Stimulated activated CD4-positive, alpha-beta T cell treated with anti-CD3 and anti-CD28 coated beads, TNF-alpha, amount 100 ng/mL, for 1 hour (primary cell): ENCODE results near the gene UNC93B1.

Source experiments
- DNase-seq, 3 donors: peaks; one replicate each; pipeline ENCODE4 v3.0.0-alpha.2; 2020; ENCODE audit warnings: low read depth in 3 of 3, low spot score in 1 of 3

UNC93B1 gene

GRCh38 chr11:68024508-68024907 is 20.6 kb upstream of the UNC93B1 start:
- no peak for DNase-seq

- DNase-seq, result no peak
Observed at GRCh38 chr11:68022531-68022930, 18.6 kb upstream of the UNC93B1 start.

DNA sequence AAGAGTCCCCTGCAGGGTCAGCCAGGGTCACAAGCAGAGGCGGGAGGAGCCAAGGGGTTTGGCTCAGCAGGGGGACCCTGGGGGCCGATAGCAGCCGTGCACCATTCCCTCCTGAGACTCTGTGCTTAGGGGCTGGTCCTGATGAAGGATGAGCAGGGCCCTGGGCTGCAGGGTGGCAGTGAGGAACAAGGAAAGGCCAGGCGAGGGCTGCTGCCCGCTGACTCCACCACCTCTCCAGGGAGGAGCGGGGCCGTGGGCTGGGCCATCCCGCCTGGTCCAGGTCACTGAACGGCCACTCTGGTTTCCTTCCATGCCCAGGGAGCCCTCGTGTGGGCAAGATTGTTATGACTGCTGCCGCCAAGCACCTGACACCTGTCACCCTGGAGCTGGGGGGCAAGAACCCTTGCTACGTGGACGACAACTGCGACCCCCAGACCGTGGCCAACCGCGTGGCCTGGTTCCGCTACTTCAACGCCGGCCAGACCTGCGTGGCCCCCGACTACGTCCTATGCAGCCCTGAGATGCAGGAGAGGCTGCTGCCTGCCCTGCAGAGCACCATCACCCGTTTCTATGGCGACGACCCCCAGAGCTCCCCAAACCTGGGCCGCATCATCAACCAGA is 17.4 kb upstream of the UNC93B1 start:
- no peak for DNase-seq

DNA sequence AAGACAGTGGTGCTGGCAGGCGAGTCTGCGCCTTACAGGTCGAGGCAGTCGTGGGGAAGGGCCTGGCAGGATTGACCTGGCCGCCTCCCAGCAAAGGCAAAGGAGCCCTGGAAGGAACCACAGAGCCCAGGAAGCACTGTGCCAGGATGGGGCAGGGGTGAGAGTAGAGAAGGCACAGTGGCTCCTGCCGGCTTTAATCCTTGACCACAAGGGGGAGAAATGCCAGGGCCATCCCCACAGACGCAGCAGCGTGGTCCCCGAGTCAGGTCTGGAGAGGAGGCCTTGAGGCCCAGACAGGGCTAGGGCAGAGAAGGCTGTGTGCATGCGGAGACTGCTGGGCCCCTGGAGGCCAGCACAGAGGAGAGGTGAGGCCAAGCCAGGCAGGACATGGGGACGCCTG is 16.7 kb upstream of the UNC93B1 start:
- DNase-seq, result no peak

DNA sequence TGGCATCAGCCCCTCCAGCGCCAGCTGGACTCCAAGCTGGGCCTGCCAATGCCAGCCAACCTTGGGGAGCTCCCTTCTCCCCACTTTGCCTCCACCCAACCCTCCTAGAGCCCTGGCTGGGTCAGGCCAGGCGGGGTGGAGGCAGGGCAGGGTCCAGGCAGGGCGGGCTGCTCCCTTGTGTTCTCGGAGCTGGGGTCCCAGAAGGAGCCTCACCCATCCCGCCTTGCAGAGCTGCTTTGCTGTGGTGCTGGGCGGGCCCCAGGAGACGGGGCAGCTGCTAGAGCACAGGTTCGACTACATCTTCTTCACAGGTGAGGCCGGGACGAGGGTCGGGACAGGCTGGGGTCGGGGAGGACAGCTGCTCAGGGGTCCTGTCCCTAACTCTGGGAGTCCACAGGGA is 15.6 kb upstream of the UNC93B1 start:
- DNase-seq, result no peak

- no peak for DNase-seq
Observed at GRCh38 chr11:68018730-68019190, 14.9 kb upstream of the UNC93B1 start.

- DNase-seq, result no peak
Observed at GRCh38 chr11:68017980-68018729, 14.3 kb upstream of the UNC93B1 start.

DNA sequence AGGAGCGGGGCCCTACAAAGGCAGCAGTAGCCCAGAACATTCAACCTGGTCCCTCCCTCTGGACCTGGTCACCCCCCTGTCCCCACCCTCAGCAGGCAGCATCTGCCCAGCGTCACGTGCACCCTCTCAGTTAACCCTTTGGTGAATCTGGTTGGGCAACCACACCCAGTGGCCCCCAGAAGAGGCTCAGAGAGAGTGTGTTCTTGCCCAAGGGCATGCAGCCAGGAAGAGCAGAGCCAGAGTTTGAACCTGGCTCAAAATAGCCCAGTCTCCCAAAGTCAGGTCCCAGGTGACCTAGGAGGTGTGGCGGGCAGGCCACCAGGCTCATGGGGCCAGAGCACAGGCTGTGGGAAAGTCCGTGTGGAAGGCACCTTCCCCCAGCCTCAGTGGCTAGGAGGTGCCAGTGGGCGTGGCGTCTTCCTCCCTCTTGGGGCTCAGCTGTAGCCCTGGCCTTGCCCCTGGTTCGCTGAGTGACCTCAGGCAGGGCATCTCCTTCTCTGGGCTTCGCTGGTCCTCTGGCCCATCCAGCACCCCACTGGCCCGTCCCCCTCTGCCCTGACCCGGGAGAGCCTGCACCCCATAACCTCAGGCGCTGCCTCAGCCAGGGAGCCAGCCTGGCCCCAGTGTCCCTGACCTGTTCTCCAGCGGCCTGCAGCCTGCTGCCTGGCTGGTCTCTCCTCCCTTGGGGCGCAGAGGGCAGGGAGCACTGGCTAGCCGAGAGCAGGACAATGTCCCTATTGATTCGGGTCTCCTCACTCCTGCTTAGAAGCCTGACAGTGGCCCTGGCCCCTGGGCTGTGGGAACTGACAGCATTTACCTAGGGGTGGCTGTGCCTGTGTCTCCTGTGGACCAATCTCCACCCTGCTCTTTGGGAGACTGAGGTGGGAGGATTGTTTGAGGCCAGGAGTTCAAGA is 13.3 kb upstream of the UNC93B1 start:
- no peak for DNase-seq

DNA sequence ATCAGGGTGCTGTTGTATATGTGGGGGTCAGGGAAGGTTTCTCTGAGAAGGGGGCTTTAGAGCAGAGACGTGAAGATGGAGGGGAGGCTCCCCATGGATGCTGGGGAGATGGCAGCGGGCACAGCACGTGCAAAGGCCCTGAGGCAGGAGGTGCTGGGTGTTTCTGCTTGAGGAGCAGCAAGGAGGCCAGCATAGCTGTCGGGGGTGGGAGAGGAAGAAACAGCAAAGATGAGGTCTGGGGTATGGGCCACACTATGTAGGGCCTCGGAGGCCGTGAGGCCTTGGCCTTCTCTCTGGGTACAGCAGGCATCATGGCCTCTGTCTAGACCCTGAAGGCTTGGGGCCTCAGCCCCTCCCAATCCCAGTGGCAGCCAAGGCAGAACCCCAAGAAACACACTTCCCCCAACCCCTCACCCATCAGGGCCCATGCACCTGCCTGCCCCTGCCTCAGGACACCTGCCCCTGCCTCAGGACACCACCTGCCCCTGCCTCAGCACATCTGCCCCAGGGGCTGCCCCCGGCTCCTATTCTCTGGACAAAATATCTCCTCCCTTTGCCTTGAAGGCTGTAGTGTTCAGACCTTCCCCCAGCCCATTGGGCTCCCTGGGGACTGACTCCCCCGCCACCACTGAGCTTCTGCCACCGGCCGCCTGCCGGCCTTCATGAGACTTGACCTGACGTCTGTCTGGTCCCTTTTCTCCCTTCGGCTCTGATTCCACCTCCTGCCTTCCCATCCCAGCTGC is 12.4 kb upstream of the UNC93B1 start:
- DNase-seq, result no peak

DNA sequence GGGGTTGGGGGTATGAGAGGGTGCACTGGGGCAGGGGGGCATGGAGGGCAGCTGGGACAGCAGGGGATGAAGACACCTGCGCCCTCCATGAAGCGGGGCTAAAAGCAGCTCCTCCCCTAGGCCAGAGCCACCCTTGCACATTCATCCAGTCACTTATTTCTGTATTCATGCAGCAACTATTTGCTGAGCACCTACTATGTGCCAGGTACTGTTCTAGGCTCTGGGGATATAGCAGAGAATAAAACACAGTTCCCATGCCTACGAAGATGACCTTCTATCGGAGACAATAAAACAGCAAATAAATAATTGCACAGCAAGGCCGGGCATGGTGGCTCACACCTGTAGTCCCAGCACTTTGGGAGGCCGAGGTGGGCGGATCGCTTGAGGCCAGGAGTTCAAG is 11.6 kb upstream of the UNC93B1 start:
- no peak for DNase-seq

GRCh38 chr11:68014947-68015447 is 11.1 kb upstream of the UNC93B1 start:
- no peak for DNase-seq

DNA sequence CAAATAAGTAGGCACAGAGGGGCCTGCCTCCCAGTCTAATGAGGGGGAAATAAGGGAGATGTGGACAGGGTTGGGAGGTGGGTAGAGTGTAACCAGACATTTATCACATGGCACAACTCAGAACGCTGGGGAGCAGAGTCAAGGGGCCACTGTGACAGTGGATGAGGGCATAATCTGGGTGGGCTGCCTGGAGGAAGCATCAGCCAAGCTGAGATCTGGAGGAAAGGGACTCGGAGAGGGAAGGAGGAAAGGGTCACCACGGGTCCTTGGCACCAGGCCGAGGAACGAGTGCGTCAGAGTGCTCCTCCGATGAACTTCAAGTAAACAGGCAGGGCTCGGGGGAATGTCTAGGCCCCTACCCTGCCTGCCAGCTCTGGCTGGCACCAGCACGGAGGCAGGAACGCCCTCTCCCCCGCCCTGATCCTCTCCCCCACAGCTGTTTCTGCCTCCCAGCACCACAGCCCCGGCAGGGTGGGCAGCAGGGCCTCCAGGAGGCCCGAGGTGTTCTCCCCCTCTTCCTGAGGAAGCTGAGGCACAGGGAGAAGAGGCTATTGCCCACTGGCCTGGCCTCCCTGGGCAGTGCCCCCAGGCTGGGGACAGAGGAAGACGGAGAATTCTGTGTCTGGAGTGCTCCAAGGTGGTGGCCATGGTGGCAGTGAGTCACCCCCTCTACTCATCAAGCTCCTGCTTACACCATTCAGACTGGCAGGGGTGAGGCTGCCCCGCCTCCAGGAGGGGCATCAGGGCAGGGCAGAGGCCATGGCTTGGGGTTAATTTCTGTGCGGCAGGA is 10.5 kb upstream of the UNC93B1 start:
- no peak for DNase-seq

GRCh38 chr11:68013611-68014156 is 9.8 kb upstream of the UNC93B1 start:
- DNase-seq, result no peak

- no peak for DNase-seq
Observed at GRCh38 chr11:68012843-68013610, 9.1 kb upstream of the UNC93B1 start.

- DNase-seq, result no peak
Observed at GRCh38 chr11:68012044-68012842, 8.3 kb upstream of the UNC93B1 start.

DNA sequence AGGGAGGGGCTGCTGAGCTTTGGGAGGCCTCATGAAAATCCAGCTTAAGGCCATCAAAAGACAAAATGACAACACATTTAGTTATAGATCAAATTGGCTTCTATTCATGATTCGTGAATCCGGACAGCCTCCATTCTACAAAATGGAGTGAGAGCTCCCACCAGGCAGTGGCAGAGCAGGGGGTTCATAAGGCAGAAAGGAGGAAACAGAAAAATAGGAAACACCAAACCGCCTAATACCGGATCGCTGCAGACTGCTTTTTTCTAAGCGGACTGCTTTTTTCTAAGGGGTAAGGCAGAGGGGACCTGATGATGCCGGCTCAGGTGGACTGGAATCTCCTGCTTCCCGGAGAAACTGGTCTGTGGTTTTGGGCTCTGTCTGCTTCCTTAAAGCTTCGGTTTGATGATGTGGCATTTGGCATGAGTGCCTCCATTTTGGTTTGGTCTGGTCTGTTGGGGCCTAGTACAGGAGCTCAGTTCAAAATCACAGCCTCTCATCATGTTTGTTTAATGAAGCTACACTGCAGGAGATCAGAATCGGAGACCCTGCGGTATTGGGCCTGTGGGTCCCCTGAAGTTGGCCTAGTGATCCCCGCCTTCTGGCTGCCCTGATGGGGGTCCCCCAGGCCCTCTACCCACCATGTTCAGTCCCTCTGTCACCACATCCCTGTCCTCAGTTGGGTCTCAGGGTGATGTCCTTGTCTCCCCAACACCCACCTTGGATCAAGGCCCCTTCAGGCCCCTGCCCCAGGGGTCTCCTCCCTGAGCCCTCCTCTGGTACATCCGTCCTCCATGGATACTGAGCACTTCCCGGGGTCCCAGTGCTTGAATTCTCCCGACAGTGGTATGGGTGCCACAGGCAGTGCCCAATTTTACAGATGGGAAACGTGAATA is 7.4 kb upstream of the UNC93B1 start:
- DNase-seq, result no peak
